Measurements from ENCODE around the gene NAPG. TPM values are rescaled to one million over a fixed set of nuclear protein-coding genes. Genes with fewer than 3 reads are reported as not detected.

NAPG gene
- total and polyA plus RNA-seq, 10 of the 15 experiments (the other 5 are each of a cell fraction or from before 2014, with no cell fraction given) = 20.5 to 34.8 (median 24.0) TPM

DNA sequence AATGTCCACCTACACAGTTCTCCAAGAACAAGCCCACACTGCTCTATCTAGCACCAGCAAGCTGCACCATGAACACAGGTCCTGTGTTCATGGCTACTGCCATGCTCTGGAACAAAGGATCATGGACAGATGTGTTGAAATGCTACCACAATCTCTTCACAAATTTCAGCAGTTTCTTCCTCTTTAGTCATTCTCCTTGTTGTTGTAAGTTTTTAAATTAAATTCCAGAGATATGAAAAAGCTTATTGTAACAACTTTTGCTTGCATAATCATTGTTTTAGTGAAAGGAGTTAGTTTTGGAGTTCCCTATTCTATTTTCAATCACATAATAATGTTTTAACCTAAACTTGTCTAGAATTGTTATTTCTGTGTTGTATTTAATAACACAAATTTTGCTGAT, 17.2 kb upstream of the NAPG start:
- Histone ChIP-seq H3K79me2 (ENCODE audit: control insufficient read depth, insufficient read depth, low read length) (no peaks in the 10 kb centered on the region), H3K4me1 (ENCODE audit: control insufficient read depth, insufficient read depth, low read length) (no peaks in the 10 kb centered on the region), H4K20me1 (ENCODE audit: control insufficient read depth, insufficient read depth) (no peaks in the 10 kb centered on the region), H3K4me3 (no peak overlapping the region), H3K27me3 (replicated peaks in 1 of 2; ENCODE audit: control insufficient read depth in 2 of 2, insufficient read depth in 2 of 2, low read length in 1 of 2) (no peaks in the 10 kb centered on the region; a peak in 1 of 4 replicates), H3K4me2 (ENCODE audit: control insufficient read depth, insufficient read depth) (no peak overlapping the region), H2AFZ (ENCODE audit: control insufficient read depth, low read depth, low read length) (no peak overlapping the region), H3K36me3 (ENCODE audit: control insufficient read depth in 2 of 2, insufficient read depth in 2 of 2, low read length in 1 of 2) (no peaks in the 10 kb centered on the region), H3K9me3 (replicated peaks; ENCODE audit: control insufficient read depth, insufficient read depth, low read length) (no peaks in the 10 kb centered on the region; the same call in 2 of the 3 replicates), H3K27ac (ENCODE audit: control insufficient read depth, insufficient read depth) (no peak overlapping the region), H3K9ac (ENCODE audit: control insufficient read depth, insufficient read depth, low read length) (no peak overlapping the region)
- RAD21 ChIA-PET (ENCODE audit: unreplicated experiment) = no interaction called here
- no TSS peak for BruUV-seq (replicated peaks)
- ATAC-seq (no peak), FAIRE-seq (no peak), DNase-seq (ENCODE audit: low read depth, low spot score) (no peak)
- in situ Hi-C loops (cut with MboI) = no loop called here
- SMC1A ChIA-PET (ENCODE audit: uncharacterized antibody, unreplicated experiment) = no interaction called here
- intact Hi-C loops (cut with micrococcal nuclease; ENCODE audit: unreplicated experiment) = no loop called here
- CTCF ChIA-PET = interaction anchor here (1.2 to 1.3 kb wide), 2 partner anchors 10 to 71 kb away, joined by 3 to 7 read pairs; no protein-coding TSS in a partner anchor
- POLR2A ChIA-PET = no interaction called here
- no peak for TF ChIP-seq JUND (IDR thresholded peaks at IDR 0.05; ENCODE audit: low read depth, low read length)
- no peak for TF ChIP-seq KDM1A (IDR thresholded peaks at IDR 0.05; ENCODE audit: borderline replicate concordance)
- TF ChIP-seq CBFB (IDR thresholded peaks at IDR 0.05; ENCODE audit: low read depth) = no peak
- no peak for TF ChIP-seq EP300 (IDR thresholded peaks at IDR 0.05; ENCODE audit: borderline replicate concordance in 1 of 2, control insufficient read depth in 1 of 2, low read depth in 2 of 2, low read length in 2 of 2)
- TF ChIP-seq TARDBP (IDR thresholded peaks at IDR 0.05; ENCODE audit: borderline replicate concordance) = no peak
- TF ChIP-seq TCF12 (IDR thresholded peaks at IDR 0.05; ENCODE audit: low read depth, low read length) = no peak
- TF ChIP-seq RBBP5 (conservative IDR thresholded peaks at IDR 0.05) = no peak
- TF ChIP-seq, protein P1, sequence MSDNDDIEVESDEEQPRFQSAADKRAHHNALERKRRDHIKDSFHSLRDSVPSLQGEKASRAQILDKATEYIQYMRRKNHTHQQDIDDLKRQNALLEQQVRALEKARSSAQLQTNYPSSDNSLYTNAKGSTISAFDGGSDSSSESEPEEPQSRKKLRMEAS (IDR thresholded peaks at IDR 0.05; ENCODE audit: low read depth, low read length) = no peak
- TF ChIP-seq MEF2A (IDR thresholded peaks at IDR 0.05; ENCODE audit: insufficient read depth, low read depth, low read length) = no peak
- TF ChIP-seq EED (IDR thresholded peaks at IDR 0.05; ENCODE audit: low read depth) = no peak

All from GM12878 (cell line).